Measurements from ENCODE around the gene CDC42EP4. TPM values are rescaled to one million over a fixed set of nuclear protein-coding genes. Genes with fewer than 3 reads are reported as not detected.

CDC42EP4 gene
- total RNA-seq, 4 donors from 2014 or later: 93.3 to 121 (median 117) TPM

- Histone ChIP-seq H3K4me1 (peaks cover 0 to 50% (median 21%) of the 10 kb centered on the region in 4 donors), H3K36me3 (no peaks in the 10 kb centered on the region), H3K4me3 (no peak overlapping the region), H3K9me3 (no peaks in the 10 kb centered on the region), H3K27me3 (no peaks in the 10 kb centered on the region), H3K27ac (peak overlapping the region in 2 of 4 donors; percentile 51 to 60)
- 80 to 90% methylated on average over 11 to 12 of the region's 13 CpGs for WGBS, 2 donors
- no peak for TF ChIP-seq CTCF (IDR thresholded peaks at IDR 0.05)
- no peak for TF ChIP-seq EP300 (IDR thresholded peaks at IDR 0.05)
- TF ChIP-seq POLR2A (IDR thresholded peaks at IDR 0.05): no peak
- no peak for DNase-seq (ENCODE audit: low spot score in 2 of 2)
Measured at GRCh38 chr17:73352261-73352660, 40.5 kb upstream of the CDC42EP4 start.

DNA sequence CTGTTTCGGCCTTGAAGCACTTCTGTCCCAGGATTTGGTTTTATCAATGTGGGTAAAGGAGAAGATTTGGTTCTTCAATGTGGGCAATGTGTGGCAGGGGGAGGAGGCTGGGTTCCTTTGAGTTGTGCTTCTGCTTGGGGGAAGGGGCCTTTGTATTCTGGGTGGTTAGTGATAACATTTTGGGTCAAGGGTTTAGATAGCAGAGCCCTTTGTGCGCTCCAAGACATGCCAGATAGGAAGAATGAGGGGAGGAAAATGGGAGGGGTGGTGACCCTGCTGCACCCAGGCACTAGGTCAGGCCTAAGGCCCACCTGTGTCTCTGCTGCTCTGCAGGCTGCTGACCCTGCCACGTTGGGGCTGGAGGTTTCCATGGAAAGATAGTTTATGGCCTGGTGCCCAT, 40.0 kb upstream of the CDC42EP4 start:
- Histone ChIP-seq H3K9me3 (no peaks in the 10 kb centered on the region), H3K27ac (peak overlapping the region in 2 of 4 donors; percentile 51 to 60), H3K27me3 (no peaks in the 10 kb centered on the region), H3K4me3 (no peak overlapping the region), H3K36me3 (no peaks in the 10 kb centered on the region), H3K4me1 (peaks cover 0 to 53% (median 24%) of the 10 kb centered on the region in 4 donors)
- WGBS, 2 donors: 69 to 76% methylated on average over 3 of the region's 3 CpGs
- no peak for DNase-seq (ENCODE audit: low spot score in 2 of 2)
- TF ChIP-seq CTCF (IDR thresholded peaks at IDR 0.05) (no peak), POLR2A (IDR thresholded peaks at IDR 0.05) (no peak), EP300 (IDR thresholded peaks at IDR 0.05) (no peak)

- Histone ChIP-seq H3K27me3 (no peaks in the 10 kb centered on the region), H3K36me3 (no peaks in the 10 kb centered on the region), H3K4me3 (no peak overlapping the region), H3K27ac (peak overlapping the region in 2 of 4 donors; percentile 91 to 96), H3K9me3 (no peaks in the 10 kb centered on the region), H3K4me1 (peaks cover 0 to 47% (median 21%) of the 10 kb centered on the region in 4 donors)
- WGBS, 2 donors: 98 to 99% methylated on average over 5 of the region's 5 CpGs
- TF ChIP-seq CTCF (IDR thresholded peaks at IDR 0.05) (no peak), POLR2A (IDR thresholded peaks at IDR 0.05) (no peak), EP300 (IDR thresholded peaks at IDR 0.05) (no peak)
- no peak for DNase-seq (ENCODE audit: low spot score in 2 of 2)
Measured at GRCh38 chr17:73350864-73351263, 39.1 kb upstream of the CDC42EP4 start.

DNA sequence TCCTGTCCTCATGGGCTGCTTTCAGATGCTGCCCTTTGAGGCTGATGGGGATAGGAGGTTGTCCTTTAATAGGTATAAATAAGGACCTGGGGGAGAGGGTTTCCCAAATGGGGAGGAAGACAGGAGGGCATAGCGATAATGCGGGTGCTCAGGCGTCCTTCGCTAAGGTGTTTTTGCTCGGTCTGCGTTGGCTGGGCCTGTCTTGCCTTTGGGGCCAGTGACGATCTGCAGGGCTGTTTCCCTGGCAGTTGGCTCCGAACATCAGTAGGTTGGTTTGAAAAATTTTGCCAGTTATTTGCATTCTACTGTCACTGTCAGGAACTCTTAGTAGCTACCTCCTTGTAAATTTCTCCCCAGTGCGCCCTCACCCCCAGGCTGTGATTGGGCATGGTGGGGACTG, 37.8 kb upstream of the CDC42EP4 start:
- peak overlapping the region; percentile 77 to 96 (median 85) for H3K27ac ChIP-seq

GRCh38 chr17:73349138-73349537, 37.3 kb upstream of the CDC42EP4 start:
- no peak for DNase-seq (ENCODE audit: low spot score in 2 of 2)
- H3K36me3 ChIP-seq: no peaks in the 10 kb centered on the region
- TF ChIP-seq POLR2A (IDR thresholded peaks at IDR 0.05): peak in 1 of 2 donors; percentile 51
- TF ChIP-seq EP300 (IDR thresholded peaks at IDR 0.05): peak in 1 of 2 donors; percentile 81
- no peak for TF ChIP-seq CTCF (IDR thresholded peaks at IDR 0.05)
- 31 to 34% methylated on average over 5 to 6 of the region's 6 CpGs for WGBS, 2 donors
- no peaks in the 10 kb centered on the region for H3K27me3 ChIP-seq
- no peak overlapping the region for H3K4me3 ChIP-seq
- peaks cover 0 to 46% (median 22%) of the 10 kb centered on the region in 4 donors for H3K4me1 ChIP-seq
- H3K27ac ChIP-seq: peak overlapping the region; percentile 77 to 96 (median 85)
- no peaks in the 10 kb centered on the region for H3K9me3 ChIP-seq

More for the DNA sequence above, 37.8 kb upstream of the CDC42EP4 start:
- 91 to 94% methylated on average over 9 of the region's 9 CpGs for WGBS, 2 donors
- DNase-seq (ENCODE audit: low spot score in 2 of 2): no peak
- Histone ChIP-seq H3K36me3 (no peaks in the 10 kb centered on the region), H3K9me3 (no peaks in the 10 kb centered on the region), H3K4me1 (peaks cover 0 to 41% (median 20%) of the 10 kb centered on the region in 4 donors), H3K4me3 (no peak overlapping the region), H3K27me3 (no peaks in the 10 kb centered on the region)
- no peak for TF ChIP-seq POLR2A (IDR thresholded peaks at IDR 0.05)
- no peak for TF ChIP-seq CTCF (IDR thresholded peaks at IDR 0.05)
- TF ChIP-seq EP300 (IDR thresholded peaks at IDR 0.05): no peak

All from tibial nerve (tissue), 4 donors.